Measurements from ENCODE around the gene CERT1. TPM values are rescaled to one million over a fixed set of nuclear protein-coding genes. Genes with fewer than 3 reads are reported as not detected.

CERT1 gene
- total RNA-seq, 1 donor from 2014 or later, result 24.6 TPM

- Mint-ChIP-seq H3K4me1 (peaks cover 9% of the 10 kb centered on the region), H3K27ac (ENCODE audit: unreplicated experiment) (no peak overlapping the region), H3K4me3 (no peak overlapping the region), H3K27me3 (ENCODE audit: low read depth) (no peaks in the 10 kb centered on the region), H3K9me3 (peaks cover 8% of the 10 kb centered on the region), H3K36me3 (ENCODE audit: low read depth) (peaks cover 34% of the 10 kb centered on the region)
- no peak for DNase-seq (ENCODE audit: low read depth, low spot score)
- no peak for TF ChIP-seq CTCF (conservative IDR thresholded peaks at IDR 0.05)
These were observed 41.3 kb upstream of the CERT1 start for GRCh38 chr5:75552764-75553163.

- peaks cover 4% of the 10 kb centered on the region for H3K4me1 Mint-ChIP-seq
- DNase-seq (ENCODE audit: low read depth, low spot score), result no peak
- peaks cover 4% of the 10 kb centered on the region for H3K9me3 Mint-ChIP-seq
- no peaks in the 10 kb centered on the region for H3K27me3 Mint-ChIP-seq (ENCODE audit: low read depth)
- H3K27ac Mint-ChIP-seq (ENCODE audit: unreplicated experiment), result no peak overlapping the region
- no peak overlapping the region for H3K4me3 Mint-ChIP-seq
- H3K36me3 Mint-ChIP-seq (ENCODE audit: low read depth), result peaks cover 23% of the 10 kb centered on the region
- no peak for TF ChIP-seq CTCF (conservative IDR thresholded peaks at IDR 0.05)
These were observed 40.0 kb upstream of the CERT1 start for GRCh38 chr5:75551471-75551870.

- Mint-ChIP-seq H3K36me3 (ENCODE audit: low read depth) (peaks cover 19% of the 10 kb centered on the region), H3K4me1 (no peaks in the 10 kb centered on the region), H3K4me3 (no peak overlapping the region), H3K27ac (ENCODE audit: unreplicated experiment) (no peak overlapping the region), H3K9me3 (peaks cover 4% of the 10 kb centered on the region), H3K27me3 (ENCODE audit: low read depth) (no peaks in the 10 kb centered on the region)
- DNase-seq (ENCODE audit: low read depth, low spot score), result no peak
- TF ChIP-seq CTCF (conservative IDR thresholded peaks at IDR 0.05), result no peak
These were observed 39.2 kb upstream of the CERT1 start for GRCh38 chr5:75550597-75550996.

- no peak overlapping the region for H3K4me3 Mint-ChIP-seq
- H3K27me3 Mint-ChIP-seq (ENCODE audit: low read depth), result no peaks in the 10 kb centered on the region
- peaks cover 4% of the 10 kb centered on the region for H3K9me3 Mint-ChIP-seq
- peaks cover 6% of the 10 kb centered on the region for H3K4me1 Mint-ChIP-seq
- TF ChIP-seq CTCF (conservative IDR thresholded peaks at IDR 0.05), result no peak
- peaks cover 15% of the 10 kb centered on the region for H3K36me3 Mint-ChIP-seq (ENCODE audit: low read depth)
- no peak for DNase-seq (ENCODE audit: low read depth, low spot score)
- H3K27ac Mint-ChIP-seq (ENCODE audit: unreplicated experiment), result peak overlapping the region; percentile 12
These were observed 36.4 kb upstream of the CERT1 start for GRCh38 chr5:75547812-75548211.

GRCh38 chr5:75546830-75547229 lies 35.4 kb upstream of the CERT1 start:
- TF ChIP-seq CTCF (conservative IDR thresholded peaks at IDR 0.05), result no peak
- H3K27ac Mint-ChIP-seq (ENCODE audit: unreplicated experiment), result no peak overlapping the region
- H3K36me3 Mint-ChIP-seq (ENCODE audit: low read depth), result peaks cover 15% of the 10 kb centered on the region
- H3K4me1 Mint-ChIP-seq, result peaks cover 6% of the 10 kb centered on the region
- no peak overlapping the region for H3K4me3 Mint-ChIP-seq
- no peak for DNase-seq (ENCODE audit: low read depth, low spot score)
- H3K9me3 Mint-ChIP-seq, result peaks cover 4% of the 10 kb centered on the region
- no peaks in the 10 kb centered on the region for H3K27me3 Mint-ChIP-seq (ENCODE audit: low read depth)

GRCh38 chr5:75545131-75545530 lies 33.7 kb upstream of the CERT1 start:
- no peaks in the 10 kb centered on the region for H3K9me3 Mint-ChIP-seq
- H3K4me1 Mint-ChIP-seq, result peaks cover 6% of the 10 kb centered on the region
- no peaks in the 10 kb centered on the region for H3K27me3 Mint-ChIP-seq (ENCODE audit: low read depth)
- TF ChIP-seq CTCF (conservative IDR thresholded peaks at IDR 0.05), result no peak
- no peak overlapping the region for H3K4me3 Mint-ChIP-seq
- DNase-seq (ENCODE audit: low read depth, low spot score), result no peak
- H3K36me3 Mint-ChIP-seq (ENCODE audit: low read depth), result peaks cover 7% of the 10 kb centered on the region
- H3K27ac Mint-ChIP-seq (ENCODE audit: unreplicated experiment), result no peak overlapping the region
